Liver (tissue), 9 donors: ENCODE results near the gene ZNF689. TPM values are rescaled to one million over a fixed set of nuclear protein-coding genes. Genes with fewer than 3 reads are reported as not detected.
"Not testable (repeated sequence)": the region's sequence is repeated elsewhere in the genome, so short reads cannot be mapped to it uniquely, and the experiment has no call there.

Source experiments
- DNase-seq: peaks from one replicate; pipeline ENCODE4 v3.0.0-alpha.2; 2017; ENCODE audit warnings: low spot score
- H3K27ac ChIP-seq, 2 donors: one replicate each; pipeline ENCODE4 v1.7.0; 2013; ENCODE audit warnings: inconsistent platforms in 2 of 2, low read length in 2 of 2, control low read depth in 1 of 2, low read depth in 1 of 2, mild to moderate bottlenecking in 1 of 2
- H3K27me3 ChIP-seq, 4 donors: one replicate each; pipeline versions ENCODE4 v1.6.1 to v1.7.0; 2013; ENCODE audit warnings: low read length in 3 of 4, inconsistent platforms in 1 of 4, mild to moderate bottlenecking in 1 of 4, moderate library complexity in 1 of 4; ENCODE audit not compliant: control insufficient read depth in 4 of 4, insufficient read depth in 4 of 4
- H3K36me3 ChIP-seq, 4 donors: one replicate each; pipeline versions ENCODE4 v1.6.1 to v1.7.0; 2013; ENCODE audit warnings: low read length in 3 of 4, mild to moderate bottlenecking in 3 of 4, low read depth in 1 of 4, moderate library complexity in 1 of 4; ENCODE audit not compliant: control insufficient read depth in 4 of 4, insufficient read depth in 3 of 4
- H3K4me1 ChIP-seq, 4 donors: one replicate each; pipeline versions ENCODE4 v1.6.1 to v1.7.0; 2013; ENCODE audit warnings: low read length in 3 of 4, mild to moderate bottlenecking in 3 of 4, moderate library complexity in 1 of 4; ENCODE audit not compliant: control insufficient read depth in 4 of 4, insufficient read depth in 4 of 4
- H3K4me3 ChIP-seq, 3 donors: one replicate each; pipeline versions ENCODE4 v1.6.1 to v1.7.0; 2013; ENCODE audit warnings: low read length in 3 of 3, control low read depth in 1 of 3, low read depth in 1 of 3, mild to moderate bottlenecking in 1 of 3
- H3K9ac ChIP-seq, 2 donors: one replicate each; pipeline ENCODE4 v1.7.0; 2013; ENCODE audit warnings: low read length in 2 of 2, mild to moderate bottlenecking in 2 of 2, moderate library complexity in 2 of 2, control low read depth in 1 of 2, low read depth in 1 of 2
- H3K9me3 ChIP-seq, 4 donors: one replicate each; pipeline versions ENCODE4 v1.6.1 to v1.7.0; 2013; ENCODE audit warnings: low read length in 3 of 4; ENCODE audit not compliant: control insufficient read depth in 4 of 4
- ATF3 ChIP-seq: IDR thresholded peaks from 2 replicates; pipeline ENCODE4 v1.6.1; 2016; ENCODE audit warnings: antibody characterized with exemption
- CTCF ChIP-seq: fragments of 150-350 bp; IDR thresholded peaks from 2 replicates; pipeline ENCODE4 v1.5.1; 2017; ENCODE audit warnings: improper control_type of control experiment, low read depth, low read length; ENCODE audit not compliant: missing input control
- REST ChIP-seq: IDR thresholded peaks from 2 replicates; pipeline ENCODE4 v1.6.1; 2016; ENCODE audit warnings: antibody characterized with exemption, mild to moderate bottlenecking
- YY1 ChIP-seq: IDR thresholded peaks from 2 replicates; pipeline ENCODE4 v1.6.1; 2016; ENCODE audit warnings: antibody characterized with exemption, mild to moderate bottlenecking
- ZBTB33 ChIP-seq: IDR thresholded peaks from 2 replicates; pipeline ENCODE4 v1.6.1; 2016; ENCODE audit warnings: antibody characterized with exemption
- WGBS: extraction: QIAGEN DNeasy Blood & Tissue Kit; methylation state at CpG from one replicate; pipeline ENCODE4 v1.1.7; 2013; 5-methylcytosine and 5-hydroxymethylcytosine counted together
- polyA plus RNA-seq, 2 donors: library from polyadenylated mRNA; stranded (reverse) in 1 of 2; unstranded in 1 of 2; fragments of 200-250 nt in 1 of 2; fragments of >200 nt in 1 of 2; fragmentation: Nextera tagmentation in 1 of 2; extraction: Ambion mirVana in 1 of 2; gene quantifications; one replicate each; pipeline versions ENCODE4 v1.2.1 to v1.2.3, GENCODE V29; 2013 to 2015
- total RNA-seq, 2 donors: library from RNA; depleted of rRNA; stranded (reverse); fragments of >200 nt; gene quantifications; one replicate each; pipeline ENCODE4 v1.2.3, GENCODE V29; 2014
- donor health status: healthy.
- donor health status: healthy.
- donor health status: healthy.
- donor health status: healthy.
- donor health status: healthy.

Gene ZNF689
- total and polyA plus RNA-seq, 4 donors: 2.6 to 5.8 (median 4.3) TPM

- DNase-seq: no peak
- H3K27me3 ChIP-seq: no peaks in the 10 kb centered on the region
- whole genome bisulfite sequencing: 96% methylated on average over 4 of the region's 4 CpGs
- TF ChIP-seq YY1 (no peak), REST (no peak), ZBTB33 (no peak), CTCF (no peak), ATF3 (no peak)
- no peaks in the 10 kb centered on the region for H3K36me3 ChIP-seq
- H3K9me3 ChIP-seq: no peaks in the 10 kb centered on the region
- no peak overlapping the region for H3K27ac ChIP-seq
- no peak overlapping the region for H3K4me3 ChIP-seq
- no peaks in the 10 kb centered on the region for H3K4me1 ChIP-seq
- no peak overlapping the region for H3K9ac ChIP-seq
Measured at GRCh38 chr16:30592871-30593270, 17.3 kb downstream of the ZNF689 start.

- H3K4me1 ChIP-seq, H3K36me3 ChIP-seq, DNase-seq, H3K4me3 ChIP-seq, H3K9me3 ChIP-seq, H3K27me3 ChIP-seq, H3K9ac ChIP-seq, H3K27ac ChIP-seq: not testable (repeated sequence)
- 97% methylated on average over 9 of the region's 9 CpGs for WGBS
Measured at GRCh38 chr16:30590869-30591268, 19.3 kb downstream of the ZNF689 start.

- H3K9me3 ChIP-seq, DNase-seq, H3K4me3 ChIP-seq, H3K36me3 ChIP-seq, H3K9ac ChIP-seq, H3K27ac ChIP-seq, H3K27me3 ChIP-seq: not testable (repeated sequence)
- 96% methylated on average over 2 of the region's 2 CpGs for WGBS
- peaks cover 2 to 15% (median 10%) of the 10 kb centered on the region in 4 donors for H3K4me1 ChIP-seq
Measured at GRCh38 chr16:30589582-30589981, 20.6 kb downstream of the ZNF689 start.
